GM13976 (cell line): Measurements from ENCODE around the gene REXO4.

Experiments
- DNase-seq: peaks from one replicate; pipeline ENCODE4 v3.0.0; 2012; ENCODE audit warnings: low spot score
- CTCF ChIP-seq: IDR thresholded peaks from 2 replicates; pipeline ENCODE4 v1.5.1; 2012; ENCODE audit warnings: borderline replicate concordance, mild to moderate bottlenecking; ENCODE audit not compliant: insufficient read depth; ENCODE audit errors: extremely low read depth, missing control alignments, control extremely low read depth
- in situ Hi-C: fragments of 300-500 bp; cut with MboI; formaldehyde crosslinking; loops from one replicate; pipeline ENCODE4 v1.12.0; 2022; ENCODE audit warnings: low sequenced_read_pairs, mixed read lengths, inconsistent platforms; ENCODE audit not compliant: unreplicated experiment

Gene REXO4

DNA sequence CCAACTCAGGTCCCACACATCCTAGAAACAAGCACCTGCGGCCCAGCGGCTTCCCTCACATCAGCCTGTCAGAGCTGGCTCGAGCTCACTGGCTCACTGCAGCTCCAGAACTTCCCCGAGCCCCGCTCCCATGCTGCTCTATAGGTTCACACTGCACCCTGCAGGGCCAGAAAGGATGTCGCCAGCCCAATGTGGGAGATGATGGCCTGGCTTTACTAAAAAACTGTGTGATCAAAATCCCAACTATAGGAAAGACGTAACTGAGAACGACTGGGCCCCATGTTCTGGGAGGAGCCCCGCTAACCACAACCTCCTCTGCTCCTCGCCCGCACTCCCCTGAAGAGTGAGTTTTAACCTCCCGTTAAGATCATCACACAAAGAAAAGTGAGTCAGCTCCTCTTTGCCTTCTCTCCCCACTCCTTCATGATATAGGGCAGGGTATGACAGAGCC, 46.5 kb downstream of the REXO4 start:
- no peak for DNase-seq
- no peak for TF ChIP-seq CTCF
- in situ Hi-C loops = no loop called here

- in situ Hi-C loops = no loop called here
- no peak for DNase-seq
- no peak for TF ChIP-seq CTCF
Observed at GRCh38 chr9:133370685-133371084, 47.1 kb downstream of the REXO4 start.

- in situ Hi-C loops = no loop called here
- no peak for DNase-seq
- no peak for TF ChIP-seq CTCF
Observed at GRCh38 chr9:133369933-133370332, 47.9 kb downstream of the REXO4 start.

- in situ Hi-C loops = no loop called here
- DNase-seq = no peak
- TF ChIP-seq CTCF = no peak
Observed at GRCh38 chr9:133369422-133369821, 48.4 kb downstream of the REXO4 start.

DNA sequence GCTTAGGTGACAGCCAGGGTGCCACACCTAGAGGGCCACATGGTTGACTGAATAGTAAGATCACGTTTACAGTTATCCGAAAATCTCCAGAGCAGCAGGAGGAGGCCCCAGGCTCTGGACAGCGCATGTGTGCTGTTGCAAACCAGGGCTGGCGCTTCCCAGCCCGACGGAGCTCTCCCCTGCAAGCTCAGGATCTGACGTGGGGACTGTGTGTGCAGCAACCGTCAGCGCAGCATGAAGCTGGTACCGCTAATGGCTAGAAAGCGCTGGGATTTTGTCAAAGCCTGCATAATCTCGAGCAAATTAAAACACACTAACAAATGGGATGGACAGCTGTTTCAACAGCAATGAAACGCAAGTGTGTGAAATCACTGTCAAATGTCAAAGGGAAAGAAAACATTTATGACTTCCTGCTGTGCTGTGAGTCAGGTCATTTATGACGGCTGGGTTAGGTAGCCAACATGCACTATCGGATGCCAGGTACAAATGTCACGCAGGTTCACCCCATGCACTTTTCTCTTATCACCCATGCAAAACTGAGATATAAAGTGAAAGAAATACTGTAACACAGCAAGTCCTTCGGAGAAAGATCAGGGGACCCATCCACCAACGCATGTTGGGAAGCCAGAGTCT, 49.4 kb downstream of the REXO4 start:
- no peak for TF ChIP-seq CTCF

DNA sequence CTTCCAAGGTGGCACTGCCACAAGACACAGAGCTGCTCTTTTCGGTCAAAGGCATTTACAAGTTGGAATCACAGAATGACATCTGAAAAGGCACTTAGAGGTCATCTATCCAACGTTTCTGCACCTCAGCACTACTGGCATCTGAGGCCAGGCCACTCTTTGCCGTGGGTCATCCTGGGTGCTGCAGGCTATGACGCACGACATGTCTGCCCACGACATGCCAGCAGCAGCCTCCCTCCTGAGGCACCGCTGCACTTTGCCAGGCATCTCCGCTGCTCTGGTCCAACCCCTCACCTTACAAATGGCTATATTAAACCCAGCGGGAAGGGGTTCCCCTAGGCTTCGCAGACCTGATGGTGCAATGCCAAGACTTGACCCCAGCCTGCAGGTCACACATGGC, 50.0 kb downstream of the REXO4 start:
- TF ChIP-seq CTCF = no peak
- DNase-seq = no peak
- in situ Hi-C loops = no loop called here

More for the DNA sequence above, 49.4 kb downstream of the REXO4 start:
- DNase-seq = no peak
- in situ Hi-C loops = no loop called here
